Heart right ventricle (tissue), 16 donors: Measurements from ENCODE around the gene BRPF1. TPM values are rescaled to one million over a fixed set of nuclear protein-coding genes. Genes with fewer than 3 reads are reported as not detected.
A peak's percentile ranks its signal among the peaks of the same experiment; 100 is the strongest.

ENCODE experiments used
- ATAC-seq, 8 donors: fragments of 200-7000 bp; cut with Tn5 transposase; one replicate each; pipeline ENCODE4 v1.9.1; 2020; ENCODE audit warnings: mild to moderate bottlenecking in 8 of 8, moderate library complexity in 8 of 8, moderate number of reproducible peaks in 1 of 8
- DNase-seq, 2 donors: peaks; one replicate each; pipeline ENCODE4 v3.0.0-alpha.2; 2020
- H3K27ac ChIP-seq, 10 donors: fragments of 200-600 bp; sonication (generic) in 2 of 10; one replicate each; pipeline versions ENCODE4 v1.5.0 to v1.8.0; 2020 to 2022; ENCODE audit warnings: mild to moderate bottlenecking in 3 of 10
- H3K27me3 ChIP-seq, 7 donors: fragments of 200-600 bp; one replicate each; pipeline ENCODE4 v1.8.0; 2021 to 2022; ENCODE audit warnings: mild to moderate bottlenecking in 2 of 7
- H3K36me3 ChIP-seq, 9 donors: fragments of 200-600 bp; sonication (generic) in 1 of 9; one replicate each; pipeline versions ENCODE4 v1.5.0 to v1.8.0; 2020 to 2022; ENCODE audit warnings: mild to moderate bottlenecking in 2 of 9
- H3K4me1 ChIP-seq, 9 donors: fragments of 200-600 bp; sonication (generic) in 1 of 9; one replicate each; pipeline versions ENCODE4 v1.5.0 to v1.8.0; 2020 to 2022; ENCODE audit warnings: mild to moderate bottlenecking in 4 of 9
- H3K4me3 ChIP-seq, 10 donors: fragments of 200-600 bp; sonication (generic) in 2 of 10; one replicate each; pipeline versions ENCODE4 v1.5.0 to v1.8.0; 2020 to 2022; ENCODE audit warnings: mild to moderate bottlenecking in 7 of 10, moderate library complexity in 2 of 10
- H3K9me3 ChIP-seq, 11 donors: fragments of 200-600 bp in 10 of 11; sonication (generic) in 2 of 11; one replicate each; pipeline versions ENCODE4 v1.5.0 to v1.8.0; 2013 to 2022; ENCODE audit warnings: mild to moderate bottlenecking in 2 of 11, control low read depth in 1 of 11, moderate library complexity in 1 of 11
- WGBS, 2 donors: extraction: QIAGEN DNeasy Blood & Tissue Kit; methylation state at CpG; one replicate each; pipeline ENCODE4 v1.1.7; 2013; ENCODE audit warnings: inconsistent platforms in 1 of 2; 5-methylcytosine and 5-hydroxymethylcytosine counted together
- intact Hi-C, 10 donors: fragments of 100-400 bp; cut with DNase I; formaldehyde crosslinking; loops; one replicate each; pipeline versions ENCODE4 v1.11.1 to v1.14.2; 2022
- polyA plus RNA-seq, 2 donors: library from polyadenylated mRNA; stranded (reverse); fragments of 200-250 nt; gene quantifications; one replicate each; pipeline ENCODE4 v1.2.3, GENCODE V29; 2013
- total RNA-seq, 10 donors: library from RNA; stranded (reverse); fragmentation: NEBNext Ultra II Directional in 3 of 10; extraction: Animal tissue kit (Norgen Biotek cat#: 25700) in 3 of 10; gene quantifications; one replicate each; pipeline versions ENCODE4 v1.2.1 to v1.2.4, GENCODE V29; 2021 to 2023
- TF ChIP-seq, protein P1 (sequence below), 9 donors: fragments of 200-600 bp; sonication (generic) in 2 of 9; IDR thresholded peaks; one replicate each; pipeline versions ENCODE4 v1.5.0 to v1.8.0; 2021 to 2022; ENCODE audit warnings: antibody characterized with exemption in 9 of 9, mild to moderate bottlenecking in 5 of 9, moderate library complexity in 1 of 9
- donor health status: Arrhythmogenic right ventricular cardiomyopathy.
- donor health status: ischemic (EF 13 %, LVEDD 7.1; RV severe dilation, severe dysfunction).
- donor health status: healthy with polysubstance abuse.
- donor health status: DM: no; HTN: yes; CAD: no.
- donor health status: DM: no; HTN: no; CAD: no.
- donor health status: ischemic (EF 25% LVEDD 6.9; RV normal size, moderate dysfunction).
- donor health status: ischemic (EF 25% LVEDD 5.7; RV mildly dilated, moderate dysfunction).
- donor health status: healthy.
- donor health status: DM: yes; HTN: yes; CAD: no.
- donor health status: Ischemic cardiomyopathy.
- donor health status: ischemic (EF 35%, LVEDD 5.7; RV mildly dilated, moderate dysfunction).
- donor health status: nonischemic (EF 11% LVEDD 7.7; RV severe dilation, severe dysfunction).
- donor health status: DM: yes; HTN: yes; CAD: no.
- donor health status: PGD.
- donor health status: ischemic (EF 29% LVEDD 5.4; RV normal size, mild dysfunction).
- donor health status: nonischemic (EF 23%, LVEDD 6.1; RV moderate dilation, normal function).

Gene BRPF1
- total and polyA plus RNA-seq, 12 donors: 7.3 to 15.1 (median 8.7) TPM

DNA sequence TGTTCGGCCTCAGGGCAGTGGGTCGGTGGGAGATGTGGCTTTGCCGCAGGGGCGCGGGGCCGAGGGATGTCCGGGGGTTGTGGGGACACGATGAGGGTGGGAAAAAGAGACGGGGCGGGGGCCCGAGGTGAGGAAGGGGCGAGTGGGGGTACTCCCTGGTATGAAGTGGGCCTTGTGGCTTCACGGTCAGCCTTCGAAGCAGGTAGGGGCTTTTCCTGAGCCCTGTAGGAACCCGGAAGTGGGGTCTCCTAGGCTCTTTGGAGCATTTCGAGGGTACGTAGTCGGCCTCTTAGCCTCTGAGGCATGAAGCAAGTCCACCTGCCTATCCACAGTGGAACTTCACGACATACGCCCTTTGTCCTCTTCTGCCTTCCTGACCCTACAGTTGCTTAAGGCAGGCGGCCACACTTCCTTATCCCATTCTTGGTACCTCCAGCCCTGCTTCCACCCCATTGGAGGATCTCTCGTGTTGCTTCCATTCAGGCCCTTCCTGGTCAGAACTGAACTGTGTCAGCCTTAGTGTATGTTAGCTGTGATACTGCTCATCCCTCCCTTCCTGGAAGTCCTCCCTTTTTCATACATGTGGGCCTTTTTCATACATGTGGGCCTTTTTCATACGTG, 61.7 kb downstream of the BRPF1 start:
- intact Hi-C loops: loop anchor here in 5 of 10 donors (2.0 to 5.0 kb wide), 5 partner anchors 41 to 141 kb away; partner anchors contain the start of genes BRPF1 (in 2 of the 5) and OGG1 (in 1 of the 5)
- Histone ChIP-seq H3K36me3 (peaks cover 0 to 71% (median 14%) of the 10 kb centered on the region in 9 donors), H3K9me3 (no peaks in the 10 kb centered on the region), H3K27ac (peak overlapping the region; percentile 91 to 98 (median 97)), H3K4me1 (peaks cover 5 to 51% (median 35%) of the 10 kb centered on the region in 9 donors), H3K27me3 (no peaks in the 10 kb centered on the region), H3K4me3 (peak overlapping the region; percentile 63 to 100 (median 80))
- TF ChIP-seq, protein P1, sequence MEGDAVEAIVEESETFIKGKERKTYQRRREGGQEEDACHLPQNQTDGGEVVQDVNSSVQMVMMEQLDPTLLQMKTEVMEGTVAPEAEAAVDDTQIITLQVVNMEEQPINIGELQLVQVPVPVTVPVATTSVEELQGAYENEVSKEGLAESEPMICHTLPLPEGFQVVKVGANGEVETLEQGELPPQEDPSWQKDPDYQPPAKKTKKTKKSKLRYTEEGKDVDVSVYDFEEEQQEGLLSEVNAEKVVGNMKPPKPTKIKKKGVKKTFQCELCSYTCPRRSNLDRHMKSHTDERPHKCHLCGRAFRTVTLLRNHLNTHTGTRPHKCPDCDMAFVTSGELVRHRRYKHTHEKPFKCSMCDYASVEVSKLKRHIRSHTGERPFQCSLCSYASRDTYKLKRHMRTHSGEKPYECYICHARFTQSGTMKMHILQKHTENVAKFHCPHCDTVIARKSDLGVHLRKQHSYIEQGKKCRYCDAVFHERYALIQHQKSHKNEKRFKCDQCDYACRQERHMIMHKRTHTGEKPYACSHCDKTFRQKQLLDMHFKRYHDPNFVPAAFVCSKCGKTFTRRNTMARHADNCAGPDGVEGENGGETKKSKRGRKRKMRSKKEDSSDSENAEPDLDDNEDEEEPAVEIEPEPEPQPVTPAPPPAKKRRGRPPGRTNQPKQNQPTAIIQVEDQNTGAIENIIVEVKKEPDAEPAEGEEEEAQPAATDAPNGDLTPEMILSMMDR (IDR thresholded peaks at IDR 0.05): no peak
- 1% methylated on average over 22 to 23 of the region's 23 CpGs for WGBS, 2 donors
- ATAC-seq (peak in 7 of 8 donors; percentile 0 to 17 (median 4)), DNase-seq (peak in 1 of 2 donors; percentile 20)

DNA sequence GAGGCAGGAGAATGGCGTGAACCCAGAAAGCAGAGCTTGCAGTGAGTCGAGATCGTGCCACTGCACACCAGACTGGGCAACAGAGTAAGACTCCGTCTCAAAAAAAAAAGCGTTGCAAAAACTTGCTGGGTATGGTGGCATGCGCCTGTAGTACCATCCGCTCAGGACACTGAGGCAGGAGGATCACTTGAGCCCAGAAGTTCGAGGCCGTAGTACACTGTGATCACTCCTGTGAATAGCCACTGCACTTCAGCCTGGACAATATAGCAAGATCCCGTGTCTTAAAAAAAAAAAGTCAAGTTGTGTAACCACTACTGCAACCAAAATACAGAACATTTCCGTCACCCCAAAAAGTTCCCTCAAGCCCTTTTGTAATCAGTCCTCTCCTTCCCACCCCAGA, 62.9 kb downstream of the BRPF1 start:
- ATAC-seq (no peak), DNase-seq (no peak)
- peak overlapping the region in 4 of 10 donors; percentile 75 to 100 (median 90) for H3K4me3 ChIP-seq
- H3K4me1 ChIP-seq: peaks cover 5 to 51% (median 35%) of the 10 kb centered on the region in 9 donors
- H3K36me3 ChIP-seq: peaks cover 5 to 71% (median 25%) of the 10 kb centered on the region in 9 donors
- H3K27ac ChIP-seq: no peak overlapping the region
- 96 to 97% methylated on average over 11 of the region's 11 CpGs for WGBS, 2 donors
- intact Hi-C loops: loop anchor here in 4 of 10 donors (5.0 kb wide), 3 partner anchors 42 to 142 kb away; partner anchors contain the start of gene BRPF1 (in 1 of the 4)
- TF ChIP-seq, protein P1 (IDR thresholded peaks at IDR 0.05): no peak
- H3K9me3 ChIP-seq: no peaks in the 10 kb centered on the region
- H3K27me3 ChIP-seq: no peaks in the 10 kb centered on the region

DNA sequence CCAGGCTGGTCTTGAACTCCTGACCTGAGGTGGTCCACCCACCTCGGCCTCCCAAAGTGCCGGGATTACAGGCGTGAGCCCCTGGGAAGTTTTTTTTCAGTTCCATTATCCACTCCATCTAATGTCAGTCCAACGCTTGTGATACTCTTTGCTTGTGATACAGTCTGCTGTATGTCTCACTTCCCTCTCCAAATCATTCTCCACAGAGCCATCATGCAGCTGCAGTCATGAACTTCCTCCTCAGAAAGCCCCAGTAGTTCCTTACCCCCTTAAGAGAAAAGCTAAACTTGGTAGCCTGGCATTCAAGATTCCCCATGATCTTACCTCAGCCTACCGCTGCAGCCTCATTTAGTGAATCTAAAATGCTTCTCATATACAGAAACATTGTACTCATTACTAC, 63.7 kb downstream of the BRPF1 start:
- H3K4me1 ChIP-seq: peaks cover 5 to 51% (median 35%) of the 10 kb centered on the region in 9 donors
- H3K27ac ChIP-seq: no peak overlapping the region
- H3K27me3 ChIP-seq: no peaks in the 10 kb centered on the region
- H3K9me3 ChIP-seq: no peaks in the 10 kb centered on the region
- peak overlapping the region in 1 of 10 donors; percentile 100 for H3K4me3 ChIP-seq
- 89 to 92% methylated on average over 5 of the region's 5 CpGs for WGBS, 2 donors
- peaks cover 8 to 71% (median 29%) of the 10 kb centered on the region in 9 donors for H3K36me3 ChIP-seq
- intact Hi-C loops: no loop called here
- TF ChIP-seq, protein P1 (IDR thresholded peaks at IDR 0.05): no peak
- DNase-seq (no peak), ATAC-seq (no peak)

DNA sequence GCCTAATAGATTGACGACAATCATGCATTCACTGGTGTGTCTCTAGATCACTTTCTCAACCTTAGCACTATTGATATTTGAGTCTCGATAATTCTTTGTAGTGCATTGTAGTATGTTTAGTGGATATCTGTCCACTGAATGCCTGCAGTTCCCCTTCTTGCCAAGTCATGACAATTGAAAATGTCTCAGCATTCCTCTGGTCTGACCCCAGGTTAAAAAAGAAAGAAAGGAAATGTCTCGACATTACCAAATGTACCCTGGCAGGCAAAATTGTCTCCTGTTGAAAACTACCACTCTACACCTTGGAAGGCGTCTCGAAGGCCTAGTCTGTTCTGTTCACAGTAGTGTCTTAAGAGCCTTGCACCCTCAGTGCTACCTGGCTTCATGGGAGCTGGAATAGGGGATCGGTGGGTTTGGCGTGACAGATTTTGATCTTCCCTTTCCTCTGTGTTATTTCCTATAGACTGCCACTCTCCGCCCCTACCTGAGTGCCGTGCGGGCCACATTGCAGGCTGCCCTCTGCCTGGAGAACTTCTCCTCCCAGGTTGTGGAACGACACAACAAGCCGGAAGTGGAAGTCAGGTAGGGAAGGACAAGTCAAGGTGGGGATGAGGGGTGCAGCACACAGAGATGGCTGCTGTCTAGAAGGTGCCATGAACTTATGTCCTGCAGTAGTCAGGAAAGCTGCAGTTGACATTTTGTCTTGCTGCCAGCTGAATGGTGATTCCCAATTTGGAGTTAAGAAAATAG, 65.8 kb downstream of the BRPF1 start:
- H3K4me1 ChIP-seq: peaks cover 5 to 34% (median 23%) of the 10 kb centered on the region in 9 donors
- H3K4me3 ChIP-seq: no peak overlapping the region
- H3K27me3 ChIP-seq: no peaks in the 10 kb centered on the region
- TF ChIP-seq, protein P1 (IDR thresholded peaks at IDR 0.05): no peak
- intact Hi-C loops: no loop called here
- no peak overlapping the region for H3K27ac ChIP-seq
- ATAC-seq: no peak
- H3K36me3 ChIP-seq: peaks cover 8 to 82% (median 47%) of the 10 kb centered on the region in 9 donors
- DNase-seq: no peak
- H3K9me3 ChIP-seq: no peaks in the 10 kb centered on the region
- WGBS, 2 donors: 88 to 91% methylated on average over 12 of the region's 12 CpGs
